Measurements from ENCODE around the gene MEP1A.

DNA sequence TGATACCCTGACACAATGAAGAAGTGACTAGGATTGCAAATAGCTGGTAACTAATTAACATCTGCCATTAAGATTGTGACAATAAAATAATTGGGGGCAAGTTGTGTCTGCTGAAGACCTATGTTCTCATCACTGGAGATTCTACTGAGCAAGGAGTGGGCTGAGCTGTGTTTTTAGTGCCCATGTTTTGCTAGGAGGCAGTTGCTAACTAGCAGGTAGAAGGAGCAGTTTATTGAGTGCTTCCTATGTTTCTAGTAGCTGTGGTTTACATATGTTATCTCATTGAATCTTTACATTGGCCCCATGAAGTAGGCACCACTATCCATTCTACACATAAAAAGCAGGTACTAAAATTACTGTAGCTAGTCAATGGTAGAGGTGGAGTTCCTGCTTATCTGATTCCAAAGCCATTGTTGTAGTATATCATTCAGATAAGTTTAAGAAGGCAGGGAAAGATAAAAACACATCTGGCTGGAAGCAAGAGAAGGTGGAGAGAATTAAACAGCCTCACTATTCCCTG is 2.8 kb upstream of the MEP1A start:
- TF ChIP-seq MAFK (IDR thresholded peaks at IDR 0.05; ENCODE audit: partially characterized antibody) = no peak
- TF ChIP-seq, protein P1, sequence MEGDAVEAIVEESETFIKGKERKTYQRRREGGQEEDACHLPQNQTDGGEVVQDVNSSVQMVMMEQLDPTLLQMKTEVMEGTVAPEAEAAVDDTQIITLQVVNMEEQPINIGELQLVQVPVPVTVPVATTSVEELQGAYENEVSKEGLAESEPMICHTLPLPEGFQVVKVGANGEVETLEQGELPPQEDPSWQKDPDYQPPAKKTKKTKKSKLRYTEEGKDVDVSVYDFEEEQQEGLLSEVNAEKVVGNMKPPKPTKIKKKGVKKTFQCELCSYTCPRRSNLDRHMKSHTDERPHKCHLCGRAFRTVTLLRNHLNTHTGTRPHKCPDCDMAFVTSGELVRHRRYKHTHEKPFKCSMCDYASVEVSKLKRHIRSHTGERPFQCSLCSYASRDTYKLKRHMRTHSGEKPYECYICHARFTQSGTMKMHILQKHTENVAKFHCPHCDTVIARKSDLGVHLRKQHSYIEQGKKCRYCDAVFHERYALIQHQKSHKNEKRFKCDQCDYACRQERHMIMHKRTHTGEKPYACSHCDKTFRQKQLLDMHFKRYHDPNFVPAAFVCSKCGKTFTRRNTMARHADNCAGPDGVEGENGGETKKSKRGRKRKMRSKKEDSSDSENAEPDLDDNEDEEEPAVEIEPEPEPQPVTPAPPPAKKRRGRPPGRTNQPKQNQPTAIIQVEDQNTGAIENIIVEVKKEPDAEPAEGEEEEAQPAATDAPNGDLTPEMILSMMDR (IDR thresholded peaks at IDR 0.05) = no peak
- TF ChIP-seq, protein P2, sequence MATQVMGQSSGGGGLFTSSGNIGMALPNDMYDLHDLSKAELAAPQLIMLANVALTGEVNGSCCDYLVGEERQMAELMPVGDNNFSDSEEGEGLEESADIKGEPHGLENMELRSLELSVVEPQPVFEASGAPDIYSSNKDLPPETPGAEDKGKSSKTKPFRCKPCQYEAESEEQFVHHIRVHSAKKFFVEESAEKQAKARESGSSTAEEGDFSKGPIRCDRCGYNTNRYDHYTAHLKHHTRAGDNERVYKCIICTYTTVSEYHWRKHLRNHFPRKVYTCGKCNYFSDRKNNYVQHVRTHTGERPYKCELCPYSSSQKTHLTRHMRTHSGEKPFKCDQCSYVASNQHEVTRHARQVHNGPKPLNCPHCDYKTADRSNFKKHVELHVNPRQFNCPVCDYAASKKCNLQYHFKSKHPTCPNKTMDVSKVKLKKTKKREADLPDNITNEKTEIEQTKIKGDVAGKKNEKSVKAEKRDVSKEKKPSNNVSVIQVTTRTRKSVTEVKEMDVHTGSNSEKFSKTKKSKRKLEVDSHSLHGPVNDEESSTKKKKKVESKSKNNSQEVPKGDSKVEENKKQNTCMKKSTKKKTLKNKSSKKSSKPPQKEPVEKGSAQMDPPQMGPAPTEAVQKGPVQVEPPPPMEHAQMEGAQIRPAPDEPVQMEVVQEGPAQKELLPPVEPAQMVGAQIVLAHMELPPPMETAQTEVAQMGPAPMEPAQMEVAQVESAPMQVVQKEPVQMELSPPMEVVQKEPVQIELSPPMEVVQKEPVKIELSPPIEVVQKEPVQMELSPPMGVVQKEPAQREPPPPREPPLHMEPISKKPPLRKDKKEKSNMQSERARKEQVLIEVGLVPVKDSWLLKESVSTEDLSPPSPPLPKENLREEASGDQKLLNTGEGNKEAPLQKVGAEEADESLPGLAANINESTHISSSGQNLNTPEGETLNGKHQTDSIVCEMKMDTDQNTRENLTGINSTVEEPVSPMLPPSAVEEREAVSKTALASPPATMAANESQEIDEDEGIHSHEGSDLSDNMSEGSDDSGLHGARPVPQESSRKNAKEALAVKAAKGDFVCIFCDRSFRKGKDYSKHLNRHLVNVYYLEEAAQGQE (IDR thresholded peaks at IDR 0.05) = no peak

All from A549 (cell line).